ENCODE data around the gene CCDC154. TPM values are rescaled to one million over a fixed set of nuclear protein-coding genes. Genes with fewer than 3 reads are reported as not detected.
"Not testable (repeated sequence)": the region's sequence is repeated elsewhere in the genome, so short reads cannot be mapped to it uniquely, and the experiment has no call there.

The CCDC154 gene
- total RNA-seq, 1 experiment from 2014 or later = 0.75 TPM

DNA sequence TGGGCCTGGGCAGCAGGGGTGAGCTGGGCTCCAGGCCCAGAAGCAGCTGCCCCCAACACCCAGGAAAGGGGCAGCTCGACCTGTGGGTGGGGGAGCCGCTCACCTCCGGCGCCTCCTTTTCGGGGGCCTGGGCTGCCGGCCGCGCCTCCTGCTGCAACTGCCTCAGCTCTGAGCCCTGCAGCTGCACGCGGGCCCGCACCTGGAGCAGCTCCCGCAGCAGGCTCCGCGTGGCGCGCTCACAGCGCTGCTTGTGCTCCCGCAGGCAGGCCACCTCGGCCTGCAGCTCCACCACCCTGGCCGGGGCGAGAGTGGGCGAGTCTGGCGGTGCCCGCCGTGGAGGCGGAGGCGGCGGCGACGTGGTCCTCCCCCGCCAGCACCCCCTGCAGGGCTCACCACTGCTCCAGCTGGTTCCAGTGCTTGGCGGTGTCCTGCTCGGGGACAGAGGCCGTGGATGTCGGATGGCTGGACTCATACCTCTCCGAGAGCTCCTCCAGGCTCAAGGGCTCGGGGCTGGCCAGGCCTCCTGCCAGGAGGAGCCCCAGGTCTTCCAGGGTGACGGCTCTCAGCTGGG is 868 bp downstream of the CCDC154 start:
- in situ Hi-C loops (cut with HindIII; ENCODE audit: low sequenced_read_pairs) = no loop called here
- no peak for DNase-seq (ENCODE audit: low spot score)

DNA sequence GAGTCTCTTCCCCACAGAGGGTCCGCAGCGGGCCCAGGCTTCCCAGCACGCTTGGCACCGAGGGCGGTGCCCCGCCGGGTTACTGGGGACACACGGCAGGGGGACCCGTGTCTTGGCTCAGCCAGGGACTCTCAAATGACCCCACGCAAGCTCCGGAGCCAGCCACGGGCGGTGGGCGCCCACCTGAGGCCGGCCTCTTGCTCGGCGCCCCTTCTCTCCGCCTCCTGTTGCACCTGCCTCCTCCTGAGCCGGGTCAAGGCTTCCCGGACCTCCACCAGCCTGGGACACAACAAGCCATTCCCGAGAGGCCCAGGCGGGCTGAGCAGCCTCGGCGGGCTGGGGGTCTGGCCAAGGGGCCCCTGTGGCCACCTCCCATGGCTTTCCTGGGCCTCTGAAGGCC is 1.7 kb downstream of the CCDC154 start:
- no peak for DNase-seq (ENCODE audit: low spot score)
- in situ Hi-C loops (cut with HindIII; ENCODE audit: low sequenced_read_pairs) = no loop called here

DNA sequence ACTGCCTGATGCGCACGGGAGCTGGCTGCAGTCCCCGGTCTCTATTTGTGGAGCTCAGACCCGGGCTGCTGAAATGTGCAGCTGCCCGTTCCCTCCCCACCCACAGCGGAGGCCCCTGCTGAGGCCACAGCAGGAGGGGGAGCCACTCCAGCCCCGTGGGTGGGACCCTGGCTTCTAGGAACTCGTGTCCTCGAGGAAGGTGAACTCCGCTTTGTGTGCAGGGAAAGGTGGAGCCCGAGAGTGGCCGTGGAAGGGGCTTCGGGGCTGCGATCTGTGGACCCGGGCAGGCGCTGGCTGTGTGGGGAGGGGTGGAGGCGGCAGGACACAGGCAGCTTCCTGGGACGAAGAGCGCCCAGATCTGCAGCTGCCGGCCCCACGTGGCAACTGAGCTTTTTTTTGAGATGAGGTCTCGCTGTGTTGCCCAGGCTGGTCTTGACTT is 2.9 kb downstream of the CCDC154 start:
- no peak for DNase-seq (ENCODE audit: low spot score)
- in situ Hi-C loops (cut with HindIII; ENCODE audit: low sequenced_read_pairs) = no loop called here

DNA sequence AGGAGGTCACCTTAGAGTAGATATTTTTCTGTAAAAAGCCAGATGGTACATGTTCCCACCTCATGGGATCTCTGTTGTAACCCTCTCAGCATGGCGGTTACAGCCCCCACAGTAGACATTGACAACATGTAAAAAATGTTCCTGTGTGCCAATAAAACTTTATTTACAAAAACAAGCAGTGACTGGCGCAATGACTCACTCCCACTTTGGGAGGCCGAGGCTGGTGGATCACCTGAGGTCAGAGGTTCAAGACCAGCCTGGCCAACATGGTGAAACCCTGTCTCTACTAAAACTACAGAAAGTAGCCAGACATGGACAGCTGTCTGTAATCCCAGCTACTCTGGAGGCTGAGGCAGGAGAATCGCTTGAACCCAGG is 4.7 kb downstream of the CCDC154 start:
- in situ Hi-C loops (cut with HindIII; ENCODE audit: low sequenced_read_pairs); DNase-seq (ENCODE audit: low spot score): not testable (repeated sequence)

DNA sequence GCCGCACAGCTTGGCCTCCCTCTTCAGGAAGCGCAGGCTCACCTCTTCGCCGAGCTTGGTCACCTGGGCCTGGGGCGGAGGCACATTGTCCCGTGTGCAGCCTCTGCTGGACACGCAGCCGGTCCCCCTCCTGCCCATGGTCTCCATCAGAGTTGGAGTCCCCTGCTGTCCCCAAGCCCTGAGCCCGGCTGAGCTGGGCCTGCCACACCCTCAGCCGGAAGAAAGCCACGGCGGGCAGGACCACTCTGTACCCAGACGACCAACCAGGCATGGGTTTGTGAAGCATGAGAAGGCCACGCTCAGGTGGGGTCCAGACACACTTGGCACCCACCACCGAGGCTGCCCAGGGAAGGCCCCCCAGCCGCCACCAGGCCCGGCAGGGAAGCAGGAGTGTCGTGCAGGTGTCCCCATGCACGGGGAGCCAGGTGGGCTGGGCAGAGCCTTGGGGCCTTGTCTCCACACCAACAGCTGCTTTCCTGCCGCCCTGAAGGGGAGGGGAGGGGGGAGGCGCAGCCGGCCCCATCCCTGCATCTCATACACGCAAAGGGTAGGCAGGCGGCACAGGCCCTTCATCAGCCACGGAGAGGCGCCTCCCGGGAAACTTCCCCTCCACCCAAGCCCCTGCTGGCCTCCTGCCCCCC is 5.2 kb downstream of the CCDC154 start:
- in situ Hi-C loops (cut with HindIII; ENCODE audit: low sequenced_read_pairs) = no loop called here
- DNase-seq (ENCODE audit: low spot score) = no peak

GRCh38 chr16:1438229-1439057 is 5.9 kb downstream of the CCDC154 start:
- no peak for DNase-seq (ENCODE audit: low spot score)
- in situ Hi-C loops (cut with HindIII; ENCODE audit: low sequenced_read_pairs) = no loop called here

- in situ Hi-C loops (cut with HindIII; ENCODE audit: low sequenced_read_pairs) = no loop called here
- DNase-seq (ENCODE audit: low spot score) = no peak
These were observed 6.8 kb downstream of the CCDC154 start for GRCh38 chr16:1437606-1438005.

- in situ Hi-C loops (cut with HindIII; ENCODE audit: low sequenced_read_pairs) = no loop called here
- DNase-seq (ENCODE audit: low spot score) = no peak
These were observed 7.5 kb downstream of the CCDC154 start for GRCh38 chr16:1436731-1437355.

DNA sequence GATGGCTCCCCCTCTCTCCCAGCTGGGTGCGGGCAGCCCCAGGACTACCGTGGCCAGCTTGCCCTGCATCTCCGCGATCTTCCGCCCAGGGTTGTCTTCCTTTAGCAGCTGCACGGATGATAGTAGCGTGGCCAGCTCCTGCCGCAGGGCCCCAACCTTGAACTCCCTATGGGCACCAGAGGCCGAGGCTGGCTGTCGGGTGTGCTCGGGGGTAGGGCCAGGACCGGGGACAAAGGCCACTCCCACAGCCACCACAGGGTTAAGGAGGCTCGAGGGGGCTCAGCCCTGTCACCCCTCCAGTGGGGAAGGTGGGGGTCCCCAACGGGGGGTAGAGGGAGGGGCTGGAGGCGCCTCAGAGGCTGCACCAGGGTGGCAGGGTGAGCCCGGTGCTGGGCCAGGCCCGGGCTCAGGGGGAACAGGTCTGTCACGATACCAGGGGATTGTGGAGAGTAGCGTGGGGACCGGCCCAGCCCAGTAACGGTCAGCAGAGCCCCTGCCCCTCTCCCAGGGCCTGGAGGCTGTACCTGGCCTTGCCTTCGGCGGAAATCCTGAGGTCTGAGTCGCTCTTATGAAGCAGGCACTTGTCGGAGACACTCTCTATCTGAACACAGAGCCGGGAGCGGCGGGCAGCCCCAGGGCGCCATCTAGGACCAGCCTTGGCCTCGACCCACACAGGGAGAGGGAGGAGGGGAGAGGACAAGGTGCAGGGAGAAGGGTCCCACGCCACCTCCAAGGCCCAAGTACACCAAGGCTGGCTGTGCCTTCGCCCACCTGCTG is 8.2 kb downstream of the CCDC154 start:
- no peak for DNase-seq (ENCODE audit: low spot score)
- in situ Hi-C loops (cut with HindIII; ENCODE audit: low sequenced_read_pairs) = no loop called here

DNA sequence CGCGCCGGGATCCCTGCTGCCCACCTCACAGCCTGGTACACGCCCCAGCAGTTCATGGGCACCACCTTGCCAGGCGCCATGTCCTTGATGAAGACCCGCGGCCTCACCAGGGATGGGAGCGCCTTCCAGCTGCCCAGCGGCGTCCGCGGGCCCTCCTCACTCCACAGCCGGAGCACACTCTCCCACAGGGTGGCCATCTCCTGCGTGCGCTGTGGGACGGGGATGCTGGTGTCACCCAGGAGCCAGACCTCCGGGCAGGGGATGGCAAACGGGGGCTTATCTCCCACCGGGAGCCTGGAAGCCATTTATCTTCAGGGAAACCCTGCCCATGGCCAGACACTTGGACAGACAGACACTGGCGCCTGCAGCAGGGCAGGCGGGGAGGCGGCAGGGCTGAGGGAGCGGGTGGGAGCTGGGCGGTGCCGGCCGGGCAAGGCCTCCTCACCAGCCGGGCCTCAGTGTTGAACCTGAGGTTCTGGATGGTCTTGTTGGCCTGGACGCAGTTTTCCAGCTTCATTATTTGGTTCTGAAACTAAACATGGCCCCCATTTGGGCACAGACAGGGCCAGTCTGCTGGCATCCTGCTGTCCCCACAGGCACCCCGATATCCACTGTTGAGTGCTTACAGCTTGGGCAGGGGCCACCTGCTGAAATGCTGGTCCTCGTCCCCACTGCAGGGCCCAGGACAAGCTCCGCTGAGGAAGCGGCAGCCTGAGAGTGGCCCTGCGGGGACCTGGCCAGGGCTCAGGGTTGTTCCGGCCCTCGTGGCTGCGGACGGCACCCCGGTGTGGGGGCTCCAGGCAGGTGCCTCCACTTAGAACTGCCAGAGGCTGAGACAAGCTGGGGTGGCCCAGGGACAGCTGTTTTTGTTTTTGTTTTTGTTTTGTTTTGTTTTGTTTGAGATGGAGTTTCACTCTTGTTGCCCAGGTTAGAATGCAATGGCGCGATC is 9.4 kb downstream of the CCDC154 start:
- DNase-seq (ENCODE audit: low spot score) = no peak
- in situ Hi-C loops (cut with HindIII; ENCODE audit: low sequenced_read_pairs) = no loop called here

GRCh38 chr16:1433756-1434155 is 10.6 kb downstream of the CCDC154 start:
- DNase-seq (ENCODE audit: low spot score) = no peak
- in situ Hi-C loops (cut with HindIII; ENCODE audit: low sequenced_read_pairs) = no loop called here

DNA sequence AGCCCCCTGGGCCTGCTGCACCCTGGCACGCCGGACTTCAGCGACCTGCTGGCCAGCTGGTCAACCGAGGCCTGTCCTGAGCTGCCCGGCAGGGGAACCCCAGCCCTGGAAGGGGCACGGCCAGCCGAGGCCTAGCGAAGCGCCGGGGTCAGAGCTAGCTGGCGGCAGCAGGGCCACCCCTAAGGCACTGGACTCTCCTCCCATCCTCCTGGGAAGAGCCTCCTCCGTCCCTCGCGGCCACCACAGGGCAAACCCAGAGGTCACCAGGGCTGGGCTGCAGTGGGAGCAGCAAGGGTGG is 11.1 kb downstream of the CCDC154 start:
- no peak for DNase-seq (ENCODE audit: low spot score)
- in situ Hi-C loops (cut with HindIII; ENCODE audit: low sequenced_read_pairs) = no loop called here

DNA sequence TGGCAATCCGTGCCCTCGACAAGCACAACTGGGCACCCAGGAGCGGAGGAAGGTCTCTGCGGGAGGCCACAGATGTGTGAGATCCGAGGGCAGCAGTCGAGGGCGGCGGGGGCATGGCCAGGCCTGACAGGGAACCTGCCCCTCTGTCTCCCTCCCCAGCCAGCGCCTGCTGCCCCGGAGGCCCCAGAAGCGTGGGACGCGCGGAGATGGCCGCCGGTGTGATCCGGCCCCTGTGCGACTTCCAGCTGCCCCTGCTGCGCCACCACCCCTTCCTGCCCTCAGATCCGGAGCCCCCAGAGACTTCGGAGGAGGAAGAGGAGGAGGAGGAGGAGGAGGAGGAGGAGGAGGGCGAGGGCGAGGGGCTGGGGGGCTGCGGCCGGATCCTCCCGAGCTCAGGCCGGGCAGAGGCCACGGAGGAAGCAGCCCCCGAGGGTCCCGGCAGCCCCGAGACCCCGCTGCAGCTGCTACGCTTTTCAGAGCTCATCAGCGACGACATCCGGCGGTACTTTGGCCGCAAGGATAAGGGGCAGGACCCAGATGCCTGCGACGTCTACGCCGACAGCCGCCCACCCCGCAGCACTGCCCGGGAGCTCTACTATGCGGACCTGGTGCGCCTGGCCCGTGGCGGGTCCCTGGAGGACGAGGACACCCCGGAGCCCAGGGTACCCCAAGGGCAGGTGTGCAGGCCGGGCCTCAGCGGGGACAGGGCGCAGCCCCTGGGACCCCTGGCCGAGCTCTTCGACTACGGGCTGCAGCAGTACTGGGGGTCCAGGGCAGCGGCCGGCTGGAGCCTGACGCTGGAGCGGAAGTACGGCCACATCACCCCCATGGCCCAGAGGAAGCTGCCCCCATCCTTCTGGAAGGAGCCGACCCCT is 11.7 kb downstream of the CCDC154 start:
- in situ Hi-C loops (cut with HindIII; ENCODE audit: low sequenced_read_pairs) = no loop called here
- DNase-seq (ENCODE audit: low spot score) = no peak

GRCh38 chr16:1431497-1432270 is 12.7 kb downstream of the CCDC154 start:
- DNase-seq (ENCODE audit: low spot score) = no peak
- in situ Hi-C loops (cut with HindIII; ENCODE audit: low sequenced_read_pairs) = no loop called here

DNA sequence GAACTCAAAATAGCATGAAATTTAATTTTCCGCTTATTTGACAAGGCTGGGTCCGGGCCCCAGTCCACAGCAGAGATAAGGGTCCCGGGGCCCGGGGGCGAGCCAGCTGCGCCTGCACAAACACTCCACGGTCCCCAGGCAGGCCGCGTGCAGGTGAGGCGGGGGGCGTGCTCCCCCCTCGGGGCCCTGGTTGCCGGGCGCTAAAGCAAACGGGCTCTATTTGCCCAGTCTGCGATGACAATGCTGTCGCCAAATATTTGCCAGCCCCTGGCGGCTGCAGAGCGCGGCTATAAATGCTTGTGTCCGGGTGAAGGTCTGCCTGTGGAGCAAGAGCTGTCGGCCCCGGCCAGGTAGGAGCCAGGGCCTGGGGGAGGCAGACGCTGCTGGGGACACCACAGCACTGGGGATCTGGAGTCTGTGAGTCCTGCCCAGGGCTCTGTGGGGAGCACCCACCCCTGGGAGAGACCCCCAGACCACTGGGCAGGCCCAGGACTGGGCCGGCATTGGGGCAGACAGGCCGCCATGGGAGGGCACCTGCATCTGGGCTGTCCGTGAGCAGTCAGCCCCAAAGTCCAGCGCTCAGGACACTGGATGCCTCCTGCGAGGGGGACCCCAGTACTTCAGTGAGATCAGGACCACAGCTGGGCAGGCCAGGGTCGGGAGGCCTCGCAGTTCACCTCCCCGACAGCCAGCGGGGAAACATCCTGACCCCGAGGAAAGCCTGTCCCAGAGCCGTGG is 13.4 kb downstream of the CCDC154 start, which contains the start of gene PERCC1:
TSS of gene PERCC1 (plus strand) at position 320 of the 738 bp plus-strand sequence. CDS start 1,516 bp downstream, outside the sequence.
- in situ Hi-C loops (cut with HindIII; ENCODE audit: low sequenced_read_pairs) = no loop called here
- peak; percentile 38 for DNase-seq (ENCODE audit: low spot score)

- in situ Hi-C loops (cut with HindIII; ENCODE audit: low sequenced_read_pairs) = no loop called here
- peak; percentile 26 for DNase-seq (ENCODE audit: low spot score)
These were observed 14.1 kb downstream of the CCDC154 start for GRCh38 chr16:1430214-1430758.

Measured in G401 (cell line).